ENCODE measurements around the gene NET1. TPM values are rescaled to one million over a fixed set of nuclear protein-coding genes. Genes with fewer than 3 reads are reported as not detected.
A peak's percentile ranks its signal among the peaks of the same experiment; 100 is the strongest.

The NET1 gene
- 62.5 and 70.1 TPM in 2 replicates for polyA plus RNA-seq (2011; rRNA removed)
- 103 and 151 TPM in 2 replicates for polyA minus RNA-seq (2011; rRNA and poly(A)+ RNA removed)

- H3K36me3 ChIP-seq (ENCODE audit: control insufficient read depth, insufficient read depth, low read length) = no peaks in the 10 kb centered on the region
- H3K27me3 ChIP-seq (ENCODE audit: control insufficient read depth, insufficient read depth, low read length) = no peaks in the 10 kb centered on the region
- TF ChIP-seq CTCF (IDR thresholded peaks at IDR 0.05; ENCODE audit: insufficient read depth, low read depth, low read length) = no peak
- H3K4me3 ChIP-seq (ENCODE audit: low read depth, low read length) = peak within 1 kb of the TSS; percentile 98
- ChIA-PET POLR2A (no interaction called here), CTCF (interaction anchor here (1.4 kb wide), 1 partner anchor 26 kb away, joined by 3 read pairs; no protein-coding TSS in a partner anchor)
- peak; percentile 31 for DNase-seq (ENCODE audit: low read depth)
Observed at GRCh38 chr10:5412277-5412941, at the start of gene NET1. NET1 (plus strand) TSS chr10:5412557; CDS start chr10:5412693, 136 bp downstream.

- Histone ChIP-seq H3K27me3 (ENCODE audit: control insufficient read depth, insufficient read depth, low read length) (peaks cover 3% of the 10 kb centered on the region; the same call in 1 of the 2 replicates), H3K36me3 (ENCODE audit: control insufficient read depth, insufficient read depth, low read length) (no peaks in the 10 kb centered on the region), H3K4me3 (ENCODE audit: low read depth, low read length) (no peak overlapping the region)
- TF ChIP-seq CTCF (IDR thresholded peaks at IDR 0.05; ENCODE audit: insufficient read depth, low read depth, low read length) = no peak
- ChIA-PET POLR2A (no interaction called here), CTCF (interaction anchor here (0.6 kb wide), 1 partner anchor 513 kb away, joined by 3 read pairs; no protein-coding TSS in a partner anchor)
- DNase-seq (ENCODE audit: low read depth) = no peak
Observed at GRCh38 chr10:5362873-5363272, 49.5 kb upstream of the NET1 start.

- no peak for DNase-seq (ENCODE audit: low read depth)
- CTCF ChIA-PET = no interaction called here
- POLR2A ChIA-PET = no interaction called here
- Histone ChIP-seq H3K36me3 (ENCODE audit: control insufficient read depth, insufficient read depth, low read length) (no peaks in the 10 kb centered on the region), H3K27me3 (ENCODE audit: control insufficient read depth, insufficient read depth, low read length) (peaks cover 3% of the 10 kb centered on the region; the same call in 1 of the 2 replicates), H3K4me3 (ENCODE audit: low read depth, low read length) (no peak overlapping the region)
- no peak for TF ChIP-seq CTCF (IDR thresholded peaks at IDR 0.05; ENCODE audit: insufficient read depth, low read depth, low read length)
Observed at GRCh38 chr10:5364374-5364773, 48.0 kb upstream of the NET1 start.

GRCh38 chr10:5364890-5365338 is 47.4 kb upstream of the NET1 start, which contains the start of gene UCN3:
UCN3 (plus strand) TSS chr10:5364966; CDS start chr10:5373721, 8,755 bp downstream.
- H3K36me3 ChIP-seq (ENCODE audit: control insufficient read depth, insufficient read depth, low read length) = no peaks in the 10 kb centered on the region
- no peak for DNase-seq (ENCODE audit: low read depth)
- no peak for TF ChIP-seq CTCF (IDR thresholded peaks at IDR 0.05; ENCODE audit: insufficient read depth, low read depth, low read length)
- ChIA-PET CTCF (no interaction called here), POLR2A (no interaction called here)
- no peak within 1 kb of the TSS for H3K4me3 ChIP-seq (ENCODE audit: low read depth, low read length)
- peaks cover 3% of the 10 kb centered on the region; the same call in 1 of the 2 replicates for H3K27me3 ChIP-seq (ENCODE audit: control insufficient read depth, insufficient read depth, low read length)

- H3K4me3 ChIP-seq (ENCODE audit: low read depth, low read length) = no peak overlapping the region
- no peaks in the 10 kb centered on the region for H3K36me3 ChIP-seq (ENCODE audit: control insufficient read depth, insufficient read depth, low read length)
- ChIA-PET POLR2A (interaction anchor here (0.7 kb wide), 1 partner anchor 57 kb away, joined by 3 read pairs; no protein-coding TSS in a partner anchor), CTCF (no interaction called here)
- H3K27me3 ChIP-seq (ENCODE audit: control insufficient read depth, insufficient read depth, low read length) = 0 out of 2 replicates have a peak, but pooled peaks cover 1% of the 10 kb centered on the region
- no peak for DNase-seq (ENCODE audit: low read depth)
- TF ChIP-seq CTCF (IDR thresholded peaks at IDR 0.05; ENCODE audit: insufficient read depth, low read depth, low read length) = no peak
Observed at GRCh38 chr10:5365928-5366327, 46.4 kb upstream of the NET1 start.
